NCI-H446 (cell line): ENCODE measurements around the gene XPO6.
A peak's percentile ranks its signal among the peaks of the same experiment; 100 is the strongest.

Source experiments
- DNase-seq, 2 experiments: peaks; one replicate each; lab custom pipeline; 2025; lab: John Stamatoyannopoulos, UW

XPO6 gene

DNA sequence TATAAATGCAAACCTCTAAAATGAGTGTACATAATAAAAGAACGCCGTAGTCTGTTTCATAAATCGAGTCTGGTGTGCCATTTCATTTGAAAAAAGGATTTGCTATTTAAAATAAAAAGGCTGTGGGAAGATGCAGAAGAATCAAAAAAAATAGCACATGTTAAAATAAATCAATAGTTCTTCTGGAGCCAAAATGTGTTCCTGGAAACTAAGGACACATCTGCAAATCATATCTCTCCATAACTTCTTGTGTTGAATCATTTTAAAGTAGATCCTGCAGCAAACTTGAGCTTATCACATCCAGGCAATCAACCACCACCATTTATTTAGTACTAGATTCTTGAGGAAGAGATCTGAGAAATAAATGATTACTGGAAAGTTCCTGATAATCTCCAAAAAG lies 29.0 kb downstream of the XPO6 start:
- no peak for DNase-seq

DNA sequence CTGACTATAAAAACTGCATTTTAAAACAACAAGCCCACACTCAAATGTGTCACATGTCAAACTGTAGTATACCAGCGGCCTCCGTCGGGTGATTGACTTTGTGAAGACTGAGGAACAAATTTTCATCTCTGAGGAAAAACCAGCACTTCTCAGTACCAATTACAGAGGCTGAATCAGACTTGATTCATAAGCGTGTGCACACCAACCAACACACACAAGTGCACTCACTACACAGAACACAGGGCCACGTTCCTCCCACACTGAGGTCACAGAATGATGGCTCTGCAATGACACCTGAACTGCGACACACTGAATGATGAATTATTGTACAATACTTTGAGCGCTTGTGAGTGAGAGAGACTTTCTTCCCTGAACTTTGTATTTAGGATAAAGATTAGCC lies 29.6 kb downstream of the XPO6 start:
- no peak for DNase-seq

DNA sequence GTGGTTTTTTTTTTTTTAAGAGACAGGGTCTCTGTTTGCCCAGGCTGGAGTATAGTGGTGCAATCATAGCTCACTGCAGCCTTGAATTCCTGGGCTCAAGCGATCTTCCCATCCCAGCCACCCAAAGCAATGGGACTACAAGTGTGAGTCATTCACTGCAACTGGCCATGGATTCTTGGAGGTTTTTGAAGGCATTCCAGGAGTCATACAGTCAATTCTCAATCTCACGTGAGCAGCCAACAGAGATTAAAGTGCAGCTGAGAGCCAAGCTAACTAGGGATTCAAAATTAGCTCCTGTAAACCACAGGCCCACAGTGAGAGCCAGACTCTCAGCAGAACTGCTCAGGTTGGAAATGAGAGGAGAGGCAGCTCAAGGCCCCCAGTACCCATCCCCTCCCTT lies 30.2 kb downstream of the XPO6 start:
- peak in 1 of 2 experiments; percentile 41 for DNase-seq

DNA sequence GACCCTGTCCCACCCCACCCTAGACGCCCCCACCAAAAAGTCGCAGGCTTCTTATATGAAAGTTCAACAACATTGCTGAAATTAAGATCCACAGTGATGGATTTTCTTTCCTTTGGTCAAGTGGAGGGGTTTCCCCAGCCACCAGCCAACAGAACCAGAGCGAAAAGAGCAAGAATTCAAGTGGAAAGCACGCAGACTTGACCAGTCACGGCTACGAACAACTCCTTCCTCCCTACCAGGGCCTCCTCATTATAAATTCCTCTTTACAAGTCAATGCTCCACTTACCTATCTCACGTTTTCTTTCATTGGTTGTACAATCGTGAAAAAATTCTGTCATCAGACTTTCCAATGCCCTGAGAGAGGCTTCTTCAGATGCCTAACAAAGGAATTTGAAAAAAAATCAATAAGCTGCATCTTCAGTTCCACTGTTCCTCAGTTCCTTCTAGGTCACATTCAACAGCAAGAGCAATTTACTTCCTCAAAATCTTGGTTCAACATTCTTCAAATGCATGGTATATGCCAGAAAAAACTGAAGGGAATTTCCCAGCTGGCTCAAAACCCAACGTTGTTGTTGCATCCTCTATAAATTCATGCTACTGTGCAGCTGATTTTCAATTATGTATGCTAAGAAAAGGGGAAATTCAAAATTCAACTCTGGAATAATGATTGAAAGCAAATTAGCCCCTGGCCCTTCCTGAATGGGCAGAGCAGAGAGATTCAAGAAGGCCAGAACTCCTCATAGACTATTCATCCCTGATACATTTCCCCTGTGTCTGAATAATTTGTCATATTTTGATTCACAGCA lies 30.9 kb downstream of the XPO6 start:
- no peak for DNase-seq

DNA sequence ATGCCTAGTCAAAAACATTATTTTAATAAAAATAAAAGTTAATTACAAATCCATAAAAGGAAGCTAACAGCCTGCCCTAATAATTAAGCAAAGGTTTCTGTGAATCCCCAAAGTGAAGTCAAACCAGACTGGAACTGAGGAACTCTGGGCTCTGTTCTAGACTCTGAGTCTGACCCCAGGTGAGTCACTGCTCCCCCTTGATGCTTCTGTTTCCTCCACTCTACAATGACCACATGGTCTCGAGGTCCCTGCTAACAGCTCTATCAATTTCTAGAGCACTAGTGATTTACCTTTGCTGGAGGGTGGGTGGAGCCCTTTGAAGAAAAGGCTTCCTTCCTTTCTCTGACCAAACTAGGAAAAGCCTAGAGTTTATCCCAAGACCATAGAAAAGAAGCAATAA lies 32.4 kb downstream of the XPO6 start:
- DNase-seq: no peak

DNA sequence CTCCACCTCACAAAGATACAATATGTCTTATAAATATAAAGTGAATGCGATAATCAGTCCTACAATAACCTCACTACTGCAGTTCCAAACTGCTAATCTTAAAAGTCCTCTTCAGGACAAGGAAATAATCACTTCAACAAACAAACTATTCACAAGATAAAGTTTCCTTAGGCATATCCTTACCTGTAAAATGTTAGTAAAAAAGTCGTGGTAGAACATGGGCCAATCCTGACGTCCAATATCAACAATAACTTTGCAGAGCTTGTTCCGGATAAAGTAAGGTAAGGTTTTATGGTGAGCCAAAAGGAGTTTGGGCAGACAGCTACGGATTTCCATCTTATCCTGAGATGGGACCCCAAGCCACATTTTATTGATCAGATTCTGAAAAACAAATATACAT lies 36.0 kb downstream of the XPO6 start:
- no peak for DNase-seq

DNA sequence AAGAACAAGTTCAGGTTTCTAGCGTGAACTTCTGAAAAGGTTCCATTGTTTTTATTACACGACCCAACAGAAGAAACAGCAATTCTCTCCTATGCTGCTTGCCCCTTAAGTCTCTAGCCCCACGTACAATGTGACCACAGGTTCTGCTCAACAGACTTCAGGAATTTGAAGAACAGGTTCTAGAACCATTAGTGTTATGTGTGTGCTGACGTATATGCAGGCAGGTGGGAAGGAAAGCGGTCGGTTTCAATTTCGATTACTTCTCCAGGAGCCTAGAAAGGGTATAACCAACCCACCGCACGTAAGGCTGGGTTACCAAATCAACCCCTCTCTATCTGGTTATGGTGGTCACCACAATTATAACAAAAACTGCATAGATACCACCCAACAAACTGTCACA lies 39.4 kb downstream of the XPO6 start:
- DNase-seq: no peak

DNA sequence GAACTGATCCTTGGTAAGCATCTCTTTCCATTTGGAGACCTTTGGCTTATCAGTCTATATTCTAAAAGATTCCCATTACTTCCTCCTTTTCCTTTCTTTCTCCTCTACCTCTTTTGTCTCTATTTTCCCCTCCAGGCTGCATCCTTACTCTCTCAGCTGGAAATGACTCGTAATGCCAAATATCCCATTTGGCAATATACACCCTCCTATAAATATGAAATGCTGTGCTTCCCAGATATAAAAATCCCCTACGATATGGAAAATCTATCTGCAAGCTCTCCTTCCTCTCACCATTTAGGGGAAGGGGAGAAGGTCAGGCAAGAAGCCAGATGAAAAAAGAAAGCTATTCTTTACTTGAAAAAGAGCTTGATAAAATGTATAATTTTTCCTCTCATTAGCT lies 39.9 kb downstream of the XPO6 start:
- no peak for DNase-seq

DNA sequence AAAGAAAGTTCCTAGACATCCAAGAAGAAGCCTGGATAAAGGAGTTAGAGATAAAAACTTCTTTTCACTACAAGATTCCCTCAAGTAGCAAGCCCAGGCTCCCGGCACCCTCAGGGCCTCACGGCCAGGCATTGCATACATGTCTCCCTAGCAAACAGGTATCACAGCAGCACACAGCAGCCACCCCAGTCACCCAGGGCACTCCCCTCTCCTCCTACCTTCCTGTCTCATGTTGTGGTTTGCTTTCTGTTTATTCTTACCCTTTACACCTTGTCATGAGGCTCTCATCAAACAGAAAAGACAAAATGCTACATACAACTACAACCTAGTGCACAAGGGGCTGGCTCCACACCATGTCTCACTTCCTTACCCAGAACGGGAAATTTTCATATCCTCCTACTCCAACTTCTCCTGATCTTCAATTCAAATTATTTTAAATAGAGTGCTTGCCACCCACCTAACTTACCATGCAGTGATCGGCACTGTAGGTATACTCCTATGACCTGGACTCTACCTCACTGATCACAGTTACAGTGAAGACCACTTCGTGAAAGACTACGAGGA lies 42.7 kb downstream of the XPO6 start:
- DNase-seq: no peak

DNA sequence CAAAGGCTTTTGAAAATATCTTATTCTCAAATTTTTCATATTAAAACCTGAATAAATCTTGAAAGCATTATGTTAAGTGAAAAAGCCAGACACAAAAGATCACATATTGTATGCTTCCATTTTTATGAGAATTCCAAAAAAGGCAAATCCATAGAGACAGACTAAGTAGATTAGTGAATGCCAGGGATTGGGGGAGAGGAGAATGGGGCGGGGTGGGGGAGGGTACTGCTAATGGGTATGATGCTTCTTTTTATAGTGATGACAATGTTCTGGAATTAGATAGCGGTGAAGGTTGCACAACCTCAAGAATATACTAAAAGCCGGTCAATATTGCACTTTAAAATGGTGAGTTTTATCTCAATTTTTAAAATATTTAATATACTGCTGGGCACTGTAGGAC lies 44.0 kb downstream of the XPO6 start:
- no peak for DNase-seq

DNA sequence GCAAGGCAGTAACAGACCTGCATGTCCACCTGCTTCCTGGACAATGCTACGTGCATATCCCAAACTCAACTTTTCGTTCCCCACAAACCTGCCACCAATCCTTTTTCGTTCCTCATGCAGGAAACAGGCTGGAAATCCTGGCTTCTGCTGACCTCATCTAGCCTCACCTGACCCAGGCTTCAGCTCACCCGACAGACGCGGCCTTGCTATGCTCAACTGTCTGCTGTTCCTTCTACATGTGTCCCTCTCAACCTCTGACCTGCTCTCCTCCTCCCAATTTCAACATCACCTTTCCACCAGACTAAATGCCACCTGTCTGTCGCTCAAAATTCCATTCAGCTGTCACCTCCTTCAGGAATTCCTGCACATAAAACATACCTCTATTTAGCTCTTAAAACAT lies 44.5 kb downstream of the XPO6 start:
- DNase-seq: no peak

DNA sequence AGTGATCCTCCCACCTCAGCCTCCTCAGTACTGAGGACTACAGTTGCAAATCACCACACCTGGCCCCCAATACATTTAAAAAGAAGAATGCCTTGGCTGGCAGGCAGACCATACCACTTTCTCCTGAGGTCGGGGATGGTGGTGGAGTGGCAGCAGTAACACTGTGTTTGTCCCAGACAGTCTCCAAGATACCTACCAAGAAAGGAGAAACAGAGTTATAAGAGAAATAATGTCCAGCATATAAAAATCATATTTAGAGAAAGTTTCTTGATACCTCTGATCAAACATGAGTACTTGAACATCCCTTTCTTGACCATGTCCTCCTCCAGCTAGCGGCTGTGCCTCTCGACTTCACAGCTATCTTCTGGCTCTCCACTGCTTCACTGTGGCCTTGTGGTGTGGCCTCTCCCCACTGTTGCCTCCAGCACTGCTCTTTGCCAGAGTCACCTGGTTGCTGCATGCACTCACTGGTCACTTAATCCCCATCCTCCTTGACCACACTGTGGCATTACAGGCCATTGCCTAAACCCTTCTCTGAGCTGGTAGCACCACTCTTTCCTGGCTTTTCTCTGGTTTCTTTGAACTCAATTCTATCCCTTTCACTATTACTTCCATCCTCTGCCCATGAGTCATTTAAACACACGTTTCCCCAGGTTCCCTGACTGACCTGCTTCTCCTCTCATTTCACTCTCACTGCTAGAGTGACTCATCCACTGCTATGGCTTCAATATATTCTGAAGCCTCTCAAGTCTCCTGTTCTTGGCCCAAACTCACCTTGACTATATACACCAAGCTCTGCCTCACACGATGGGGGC lies 45.2 kb downstream of the XPO6 start:
- DNase-seq: no peak

DNA sequence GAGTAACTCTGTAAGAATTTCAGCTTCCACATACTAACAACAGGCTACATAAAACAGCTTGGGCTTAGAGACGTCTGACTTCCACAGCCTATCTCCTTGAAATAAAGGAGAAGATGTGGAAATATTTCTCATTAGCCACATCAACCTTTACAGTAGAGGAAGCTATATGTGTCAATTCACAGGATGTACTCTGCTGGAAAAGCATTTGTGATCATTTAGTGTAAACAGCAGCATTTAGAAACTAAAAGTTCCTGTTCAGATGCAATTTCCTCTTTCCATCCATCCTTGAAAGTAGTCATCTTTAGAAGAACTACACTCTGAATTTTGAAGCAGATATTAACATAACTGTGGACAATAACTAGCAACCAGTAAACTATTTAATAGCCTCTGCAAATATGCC lies 46.2 kb downstream of the XPO6 start:
- DNase-seq: no peak

DNA sequence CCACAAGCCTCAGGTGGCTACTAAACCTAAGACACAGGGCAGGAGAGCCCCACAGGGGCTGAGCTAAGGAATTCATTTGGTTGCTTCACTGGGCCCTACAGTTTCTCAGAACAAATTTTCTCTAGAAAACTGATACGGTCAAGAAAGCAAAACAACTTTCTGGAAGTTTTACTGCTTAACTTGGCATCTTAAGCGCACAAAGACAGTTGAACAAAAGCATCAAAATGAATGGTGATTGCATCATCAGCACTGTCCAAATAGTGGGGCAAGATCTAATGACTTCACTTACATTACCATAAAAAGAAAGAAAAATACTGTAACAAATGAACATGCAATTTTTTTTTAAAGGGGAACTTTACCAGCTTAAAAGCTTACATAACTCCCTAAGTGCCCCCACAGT lies 47.6 kb downstream of the XPO6 start:
- DNase-seq: no peak

DNA sequence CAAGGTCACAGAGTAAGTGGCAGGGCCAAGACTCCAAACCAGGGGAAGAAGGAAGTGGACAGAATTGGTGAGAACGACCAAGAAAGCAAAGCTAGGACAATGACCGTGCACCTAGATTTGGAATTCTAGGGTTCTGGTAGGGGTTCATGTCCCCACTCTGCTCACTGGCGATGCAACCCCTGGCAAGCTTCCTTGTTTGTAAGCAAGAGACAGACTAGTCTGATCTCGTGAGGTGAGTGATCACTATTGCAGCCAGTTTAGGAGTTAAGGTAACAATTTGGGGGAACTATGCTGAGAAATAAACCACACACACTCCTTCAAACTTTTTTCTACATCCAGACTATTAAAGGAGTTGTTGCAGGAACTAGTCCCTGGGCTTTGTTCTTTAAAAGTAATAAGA lies 48.1 kb downstream of the XPO6 start:
- DNase-seq: no peak

DNA sequence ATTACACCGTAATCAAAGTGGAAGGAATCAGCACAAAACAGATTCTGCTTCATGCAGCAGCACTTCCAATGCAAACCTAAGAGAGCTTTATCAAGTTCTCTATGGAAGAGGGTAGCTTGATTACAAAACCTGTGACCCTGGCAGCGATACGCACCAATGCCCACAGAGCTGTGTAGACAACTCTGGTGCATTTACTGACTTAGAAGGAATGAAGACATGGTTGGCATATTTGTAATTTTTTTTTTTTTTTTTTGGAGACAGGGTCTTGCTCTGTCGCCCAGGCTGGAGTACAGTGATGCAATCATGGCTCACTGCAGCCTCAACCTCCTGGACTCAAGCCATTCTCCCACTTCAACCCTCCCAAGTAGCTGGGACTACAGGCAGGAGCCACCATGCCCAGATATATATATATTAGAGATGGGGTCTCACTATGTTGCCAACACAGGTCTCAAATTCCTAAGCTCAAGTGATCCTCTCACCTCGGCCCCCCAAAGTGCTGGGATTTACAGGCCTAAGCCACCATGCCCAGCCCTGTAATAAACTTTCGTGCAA lies 49.4 kb downstream of the XPO6 start:
- DNase-seq: no peak

DNA sequence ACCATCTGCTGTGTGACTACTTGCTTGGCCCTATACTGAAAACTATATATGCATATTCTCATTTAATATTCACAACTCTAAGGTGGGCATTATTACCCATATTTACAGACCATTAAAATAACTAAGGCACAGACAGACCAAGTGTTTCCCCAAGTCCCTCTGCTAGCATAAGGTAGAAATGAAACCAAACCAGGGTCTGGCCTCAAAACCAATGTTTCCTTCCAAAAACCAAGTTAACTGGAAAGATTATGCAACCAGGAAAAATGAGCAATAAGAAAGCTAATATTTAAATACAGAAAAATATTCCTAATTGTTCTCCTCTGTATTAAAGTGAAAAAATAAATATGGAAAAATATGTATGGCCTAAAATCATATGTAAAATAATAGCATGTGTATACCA lies 50.1 kb downstream of the XPO6 start:
- no peak for DNase-seq

DNA sequence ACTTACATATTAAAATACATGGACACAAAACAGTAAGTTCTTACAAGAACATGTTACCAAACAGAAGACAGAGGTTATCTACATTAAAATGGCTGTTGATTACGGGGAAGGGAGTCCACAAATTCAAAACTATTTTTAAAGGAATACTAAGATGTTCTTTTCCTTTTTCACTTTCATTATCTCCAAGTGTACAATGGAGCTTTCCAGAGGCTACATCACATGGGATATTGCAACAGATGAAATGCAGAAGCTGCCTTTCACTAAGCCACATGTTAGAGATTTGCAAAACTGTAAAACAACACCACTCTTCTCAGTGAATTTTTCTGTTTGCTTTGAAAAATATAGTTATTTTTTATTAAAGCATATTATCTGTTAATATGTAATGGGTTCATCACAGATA lies 53.6 kb downstream of the XPO6 start:
- DNase-seq: no peak

DNA sequence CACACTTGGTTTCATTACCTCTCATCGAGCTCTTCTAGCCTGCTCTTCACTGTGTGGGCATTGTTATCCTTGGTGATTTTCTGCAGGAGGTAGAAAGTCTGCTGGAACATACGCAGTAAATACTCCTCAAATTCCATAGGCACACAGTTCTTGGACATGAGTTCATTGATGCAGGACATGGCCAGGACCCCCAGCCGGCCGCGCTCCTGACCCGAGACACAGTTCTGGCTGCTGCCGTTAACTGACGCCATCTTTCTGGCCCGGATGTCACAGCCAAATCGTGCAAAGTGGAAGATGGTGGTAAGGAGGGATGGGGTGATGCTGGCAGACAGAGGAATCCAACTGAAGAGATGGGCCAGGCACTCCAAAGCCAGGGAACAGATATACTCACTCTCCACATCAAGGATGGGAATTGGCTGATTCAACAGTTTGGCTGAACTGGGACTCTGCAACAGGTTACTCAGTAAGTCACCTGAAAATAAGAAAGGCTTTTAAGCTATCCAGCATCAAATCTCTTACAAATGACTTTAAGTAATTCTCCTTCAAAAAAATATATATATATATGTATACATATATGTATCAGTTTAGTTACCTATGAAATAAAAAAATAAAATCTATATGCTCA lies 55.6 kb downstream of the XPO6 start:
- DNase-seq: no peak

DNA sequence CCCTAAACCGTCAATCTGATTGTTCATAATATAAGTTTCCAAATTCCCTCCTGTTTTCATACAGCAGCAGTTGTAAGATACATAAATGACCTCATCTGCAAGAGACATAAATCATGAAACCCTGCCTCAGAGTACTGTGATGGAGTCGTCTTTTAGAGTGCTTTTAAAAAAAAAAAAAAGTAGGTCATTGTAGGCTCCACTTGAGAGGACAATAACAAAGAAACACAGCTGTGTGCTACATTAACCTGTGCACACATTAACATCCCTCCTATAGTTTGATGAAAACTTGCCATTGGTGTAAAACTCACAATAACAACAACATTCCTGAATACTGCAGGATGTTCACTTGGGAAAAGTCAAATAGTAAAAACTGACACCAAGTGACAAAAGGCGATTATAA lies 56.5 kb downstream of the XPO6 start:
- DNase-seq: no peak

DNA sequence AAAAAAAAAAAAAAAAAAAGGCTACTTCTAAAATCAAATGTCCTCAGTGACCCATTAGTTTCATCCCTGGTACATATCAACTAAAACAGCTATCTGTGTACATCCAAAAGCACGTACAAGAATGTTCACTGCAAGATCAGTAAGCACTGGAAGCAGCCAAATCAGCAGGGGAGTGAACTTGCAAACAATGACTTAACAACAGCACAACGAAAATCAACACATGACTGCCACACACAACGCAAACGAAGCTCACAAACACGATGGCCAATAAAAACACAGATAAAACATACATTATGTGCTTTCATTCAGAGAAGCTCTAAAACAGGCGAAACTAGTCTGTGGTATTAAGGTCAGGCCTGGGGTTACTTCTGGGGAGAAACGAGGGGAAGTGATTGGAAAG lies 60.6 kb downstream of the XPO6 start:
- DNase-seq: no peak
